GM23338 (cell line): Measurements from ENCODE around the gene CHAT. TPM values are rescaled to one million over a fixed set of nuclear protein-coding genes. Genes with fewer than 3 reads are reported as not detected.

Source experiments
- ATAC-seq: fragments of 200-7000 bp; cut with Tn5 transposase; 3 replicates; pipeline ENCODE4 v1.9.1; 2020
- DNase-seq: peaks from one replicate; pipeline ENCODE4 v3.0.0-alpha.2; 2015; ENCODE audit warnings: low spot score
- H2AFZ ChIP-seq: fragments of 200-600 bp; sonication (generic); 2 replicates; pipeline ENCODE4 v1.8.0; 2016; ENCODE audit warnings: antibody characterized with exemption, mild to moderate bottlenecking, moderate library complexity
- H3F3A ChIP-seq: fragments of 200-600 bp; sonication (generic); replicated peaks from 2 replicates; pipeline ENCODE4 v1.8.0; 2017; ENCODE audit warnings: antibody characterized with exemption, mixed run types, low read depth
- H3K27ac ChIP-seq: fragments of 200-600 bp; sonication (generic); 2 replicates; pipeline ENCODE4 v1.6.1; 2016; ENCODE audit warnings: low read depth
- H3K27me3 ChIP-seq: fragments of 200-600 bp; sonication (generic); 2 replicates; pipeline ENCODE4 v1.8.0; 2016; ENCODE audit warnings: mild to moderate bottlenecking, mixed run types, moderate library complexity; ENCODE audit not compliant: insufficient read depth
- H3K36me3 ChIP-seq: fragments of 200-600 bp; sonication (generic); 2 replicates; pipeline ENCODE4 v1.8.0; 2016; ENCODE audit warnings: mild to moderate bottlenecking; ENCODE audit not compliant: insufficient read depth
- H3K4me1 ChIP-seq: fragments of 200-600 bp; sonication (generic); 2 replicates; pipeline ENCODE4 v1.8.0; 2016; ENCODE audit warnings: mild to moderate bottlenecking, moderate library complexity; ENCODE audit not compliant: insufficient read depth
- H3K4me2 ChIP-seq: fragments of 200-600 bp; sonication (generic); 2 replicates; pipeline ENCODE4 v1.7.1; 2017; ENCODE audit warnings: mixed run types
- H3K4me3 ChIP-seq: fragments of 200-600 bp; sonication (generic); 2 replicates; pipeline ENCODE4 v1.6.1; 2016; ENCODE audit warnings: mixed run types
- H3K79me2 ChIP-seq: fragments of 200-600 bp; sonication (generic); replicated peaks from 2 replicates; pipeline ENCODE4 v1.8.0; 2017; ENCODE audit warnings: mild to moderate bottlenecking; ENCODE audit not compliant: insufficient read depth
- H3K9me2 ChIP-seq: fragments of 200-600 bp; sonication (generic); 2 replicates; pipeline ENCODE4 v1.8.0; 2017; ENCODE audit not compliant: insufficient read depth
- H4K20me1 ChIP-seq: fragments of 200-600 bp; sonication (generic); replicated peaks from 2 replicates; pipeline ENCODE4 v1.8.0; 2017; ENCODE audit warnings: mild to moderate bottlenecking; ENCODE audit not compliant: insufficient read depth
- H3K27ac Mint-ChIP-seq: 2 replicates; pipeline ENCODE4 v1.8.0; 2020; ENCODE audit warnings: inconsistent platforms, mild to moderate bottlenecking, moderate library complexity, mixed read lengths
- H3K27me3 Mint-ChIP-seq: 3 replicates; pipeline ENCODE4 v1.8.0; 2022; ENCODE audit warnings: low read depth, mild to moderate bottlenecking, moderate library complexity, mixed read lengths, inconsistent platforms; ENCODE audit not compliant: insufficient read depth, poor library complexity
- H3K36me3 Mint-ChIP-seq: 3 replicates; pipeline ENCODE4 v1.8.0; 2021; ENCODE audit warnings: low read depth, mild to moderate bottlenecking, inconsistent platforms, moderate library complexity, mixed read lengths
- H3K4me1 Mint-ChIP-seq: 3 replicates; pipeline ENCODE4 v1.8.0; 2020; ENCODE audit warnings: mild to moderate bottlenecking, inconsistent platforms, mixed read lengths
- H3K4me3 Mint-ChIP-seq: 3 replicates; pipeline ENCODE4 v1.8.0; 2021; ENCODE audit warnings: moderate library complexity, mild to moderate bottlenecking, inconsistent platforms, mixed read lengths
- H3K9me3 Mint-ChIP-seq: 3 replicates; pipeline ENCODE4 v1.8.0; 2020; ENCODE audit warnings: moderate library complexity, mild to moderate bottlenecking, inconsistent platforms, mixed read lengths
- ETS1 ChIP-seq: IDR thresholded peaks from 2 replicates; pipeline ENCODE4 v1.6.1; 2016; ENCODE audit warnings: antibody characterized with exemption
- EZH2 ChIP-seq: fragments of 200-600 bp; sonication (generic); IDR thresholded peaks from one replicate; pipeline ENCODE4 v1.8.0; 2017; ENCODE audit warnings: antibody characterized with exemption, mild to moderate bottlenecking, low read depth; ENCODE audit not compliant: unreplicated experiment
- JUNB ChIP-seq: IDR thresholded peaks from one replicate; pipeline ENCODE4 v1.6.1; 2016; ENCODE audit warnings: antibody characterized with exemption; ENCODE audit not compliant: unreplicated experiment
- NANOG ChIP-seq: IDR thresholded peaks from 2 replicates; pipeline ENCODE4 v1.6.1; 2016; ENCODE audit warnings: antibody characterized with exemption, borderline replicate concordance
- REST ChIP-seq: IDR thresholded peaks from one replicate; pipeline ENCODE4 v1.6.1; 2018; ENCODE audit warnings: antibody characterized with exemption; ENCODE audit not compliant: unreplicated experiment
- ZNF462 ChIP-seq: fragments of 250-450 bp; sonication (Bioruptor Pico); IDR thresholded peaks from 2 replicates; pipeline ENCODE4 v1.5.0; 2020; ENCODE audit warnings: mild to moderate bottlenecking, moderate library complexity
- polyA plus RNA-seq: library from polyadenylated mRNA; unstranded; fragments of >200 nt; fragmentation: Nextera tagmentation; extraction: Ambion mirVana; gene quantifications from 2 replicates; pipeline ENCODE4 v1.2.1, GENCODE V29; 2016
- total RNA-seq: library from RNA; depleted of rRNA; stranded (reverse); fragments of >200 nt; shearing (Covaris generic); gene quantifications from 2 replicates; pipeline ENCODE4 v1.2.3, GENCODE V29; 2014
- TF ChIP-seq, protein P1 (sequence below), 2 experiments: fragments of 200-600 bp in 1 of 2; sonication (generic) in 1 of 2; conservative IDR thresholded peaks; 2 replicates each; pipeline versions ENCODE4 v1.5.1 to v1.6.1; 2016 to 2017; ENCODE audit warnings: antibody characterized with exemption in 2 of 2, low read depth in 2 of 2, mild to moderate bottlenecking in 2 of 2, moderate library complexity in 1 of 2

CHAT gene
- total and polyA plus RNA-seq, 2 experiments from 2014 or later = not detected

DNA sequence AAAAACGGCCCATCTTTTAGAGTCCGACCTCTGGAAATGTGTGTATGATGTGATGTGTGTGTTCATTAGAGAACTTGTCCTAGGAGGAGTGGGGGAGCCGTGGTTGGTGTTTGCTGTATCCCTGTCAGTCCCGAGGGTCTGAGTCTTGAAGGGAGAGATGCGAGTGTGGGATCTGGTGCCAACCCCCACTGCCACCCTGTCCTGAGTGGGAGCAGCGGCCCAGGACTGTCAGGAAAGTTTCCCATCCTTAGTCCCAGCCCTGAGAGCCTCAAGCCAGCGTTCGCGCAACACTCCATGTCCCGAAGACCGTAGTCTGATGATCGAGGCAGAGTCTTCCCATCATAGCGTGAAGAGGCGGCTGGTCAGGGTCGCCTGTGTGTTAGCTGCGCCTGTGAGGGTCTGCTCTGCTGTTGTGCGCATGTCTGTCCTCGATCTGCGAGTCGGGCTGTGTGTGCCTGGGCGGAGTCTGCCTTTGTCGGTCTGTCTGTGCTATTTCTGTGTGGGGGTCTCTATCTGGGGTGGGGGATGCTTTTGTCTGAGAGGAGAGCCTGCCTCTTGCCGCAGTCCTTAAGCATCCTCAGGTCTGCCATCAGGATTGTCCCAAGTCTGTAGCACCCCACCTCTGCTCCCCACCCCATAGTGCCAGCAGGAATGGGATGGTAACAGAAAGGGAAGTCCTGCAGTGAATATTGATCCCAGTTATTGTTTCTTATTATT, 514 bp upstream of the CHAT start (continued):
- TF ChIP-seq REST (no peak), JUNB (no peak), EZH2 (no peak), ETS1 (no peak), NANOG (no peak)
- TF ChIP-seq, protein P1, sequence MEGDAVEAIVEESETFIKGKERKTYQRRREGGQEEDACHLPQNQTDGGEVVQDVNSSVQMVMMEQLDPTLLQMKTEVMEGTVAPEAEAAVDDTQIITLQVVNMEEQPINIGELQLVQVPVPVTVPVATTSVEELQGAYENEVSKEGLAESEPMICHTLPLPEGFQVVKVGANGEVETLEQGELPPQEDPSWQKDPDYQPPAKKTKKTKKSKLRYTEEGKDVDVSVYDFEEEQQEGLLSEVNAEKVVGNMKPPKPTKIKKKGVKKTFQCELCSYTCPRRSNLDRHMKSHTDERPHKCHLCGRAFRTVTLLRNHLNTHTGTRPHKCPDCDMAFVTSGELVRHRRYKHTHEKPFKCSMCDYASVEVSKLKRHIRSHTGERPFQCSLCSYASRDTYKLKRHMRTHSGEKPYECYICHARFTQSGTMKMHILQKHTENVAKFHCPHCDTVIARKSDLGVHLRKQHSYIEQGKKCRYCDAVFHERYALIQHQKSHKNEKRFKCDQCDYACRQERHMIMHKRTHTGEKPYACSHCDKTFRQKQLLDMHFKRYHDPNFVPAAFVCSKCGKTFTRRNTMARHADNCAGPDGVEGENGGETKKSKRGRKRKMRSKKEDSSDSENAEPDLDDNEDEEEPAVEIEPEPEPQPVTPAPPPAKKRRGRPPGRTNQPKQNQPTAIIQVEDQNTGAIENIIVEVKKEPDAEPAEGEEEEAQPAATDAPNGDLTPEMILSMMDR (conservative IDR thresholded peaks at IDR 0.05; ENCODE audit: low read depth in 2 of 2) = no peak

- peak; percentile 33 for DNase-seq
- peaks cover 15% of the 10 kb centered on the region; the same call in 2 of the 3 replicates for H3K9me3 Mint-ChIP-seq
- Histone ChIP-seq H3K4me3 (peak overlapping the region; percentile 79), H3K4me2 (peak overlapping the region; percentile 92), H2AFZ (no peak overlapping the region), H3K27me3 (peaks cover 99% of the 10 kb centered on the region), H3F3A (no peaks in the 10 kb centered on the region), H4K20me1 (no peaks in the 10 kb centered on the region; the same call in none of the 2 replicates), H3K4me1 (peaks cover 15% of the 10 kb centered on the region), H3K9me2 (no peaks in the 10 kb centered on the region), H3K27ac (no peak overlapping the region), H3K79me2 (no peaks in the 10 kb centered on the region), H3K36me3 (no peaks in the 10 kb centered on the region)
- peak overlapping the region; percentile 60 for H3K4me3 Mint-ChIP-seq
- peaks cover 90% of the 10 kb centered on the region for H3K27me3 Mint-ChIP-seq
- H3K4me1 Mint-ChIP-seq = peaks cover 33% of the 10 kb centered on the region
- no peak; the same call in 2 of the 3 replicates for ATAC-seq
- H3K27ac Mint-ChIP-seq = no peak overlapping the region
- no peaks in the 10 kb centered on the region for H3K36me3 Mint-ChIP-seq
- TF ChIP-seq ETS1 = no peak
- TF ChIP-seq ZNF462 = no peak
Observed at GRCh38 chr10:49614242-49615198, 683 bp downstream of the CHAT start.
